Activated naive CD8-positive, alpha-beta T cell treated with anti-CD3 and anti-CD28 coated beads, Interleukin-2, amount 50 U/mL, for 24 hours (primary cell): ENCODE measurements around the gene CITED1.

Source experiments
- ATAC-seq: fragments of 150-1000 bp; cut with Tn5 transposase; one replicate; pipeline ENCODE4 v1.10.0; 2021
- DNase-seq: peaks from one replicate; pipeline ENCODE4 v3.0.0; 2021
- H3K27ac Mint-ChIP-seq: one replicate; pipeline ENCODE4 v1.8.0; 2021; ENCODE audit warnings: mild to moderate bottlenecking, mixed read lengths
- H3K27me3 Mint-ChIP-seq: one replicate; pipeline ENCODE4 v1.8.0; 2021; ENCODE audit warnings: mixed read lengths
- H3K36me3 Mint-ChIP-seq: one replicate; pipeline ENCODE4 v1.8.0; 2021; ENCODE audit warnings: low read depth, mixed read lengths
- H3K4me1 Mint-ChIP-seq: one replicate; pipeline ENCODE4 v1.8.0; 2021; ENCODE audit warnings: mixed read lengths
- H3K4me3 Mint-ChIP-seq: one replicate; pipeline ENCODE4 v1.8.0; 2021; ENCODE audit warnings: mild to moderate bottlenecking, moderate library complexity, mixed read lengths
- H3K9me3 Mint-ChIP-seq: one replicate; pipeline ENCODE4 v1.8.0; 2021; ENCODE audit warnings: mixed read lengths

Gene CITED1

DNA sequence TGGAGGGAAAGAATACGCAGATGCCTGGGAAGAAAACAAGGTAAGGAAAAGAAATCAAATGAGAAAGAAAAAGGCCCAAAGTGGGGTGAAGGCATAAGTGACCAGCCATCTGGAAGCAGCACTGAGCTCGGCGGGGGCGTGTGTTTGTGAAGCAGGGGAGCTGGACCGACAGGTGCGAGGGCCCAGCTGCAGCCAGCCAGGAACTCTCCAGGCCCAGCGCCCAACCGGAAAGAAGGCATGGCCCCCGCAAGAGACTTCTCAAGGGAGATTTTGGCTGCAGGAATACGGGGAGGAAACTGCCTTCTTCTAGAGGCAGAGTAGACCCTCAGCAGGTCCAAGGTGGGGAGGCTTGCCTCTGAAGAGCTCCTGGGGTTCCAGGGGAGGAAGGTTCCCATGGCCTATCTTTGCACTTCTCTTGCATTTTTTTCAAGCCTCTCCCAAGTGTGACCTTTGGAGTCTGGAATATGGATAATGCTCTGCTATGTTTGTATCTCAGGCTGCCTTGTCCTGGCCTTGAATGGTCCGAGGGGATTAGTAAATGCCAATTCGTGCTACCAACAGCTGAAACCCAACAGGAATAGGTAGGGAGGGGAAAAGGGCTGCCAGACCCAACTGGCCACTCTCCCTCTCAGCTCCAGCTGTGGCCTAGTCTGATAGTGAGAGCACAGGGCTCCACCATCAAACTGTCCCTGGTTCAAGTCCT, 10.8 kb upstream of the CITED1 start:
- no peaks in the 10 kb centered on the region for H3K27me3 Mint-ChIP-seq

DNA sequence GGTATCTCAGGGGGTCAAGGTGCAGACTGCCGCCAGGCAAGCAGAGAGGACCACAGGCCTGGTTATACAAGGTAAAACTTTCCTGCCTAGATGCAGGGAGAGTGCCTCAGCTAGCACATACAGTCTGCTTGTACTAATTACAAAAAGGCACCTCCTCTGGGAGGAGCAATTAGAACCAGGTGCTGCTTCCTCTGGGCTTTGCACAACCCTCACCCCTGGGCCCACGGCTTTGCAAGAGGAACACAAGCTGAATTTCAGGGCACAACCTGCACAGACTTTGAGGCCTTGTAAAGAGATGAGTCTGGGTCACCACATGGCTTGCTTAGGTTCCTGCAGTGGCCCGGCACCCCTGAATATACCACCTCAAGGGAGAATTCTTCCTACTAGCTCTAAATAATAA, 9.2 kb upstream of the CITED1 start:
- Mint-ChIP-seq H3K36me3 (no peaks in the 10 kb centered on the region), H3K4me1 (no peaks in the 10 kb centered on the region), H3K9me3 (no peaks in the 10 kb centered on the region), H3K27ac (no peak overlapping the region), H3K4me3 (no peak overlapping the region), H3K27me3 (peaks cover under 1% of the 10 kb centered on the region)
- no peak for ATAC-seq
- DNase-seq: no peak

More for the DNA sequence above, 10.8 kb upstream of the CITED1 start:
- DNase-seq (no peak), ATAC-seq (no peak)
- Mint-ChIP-seq H3K9me3 (no peaks in the 10 kb centered on the region), H3K4me1 (no peaks in the 10 kb centered on the region), H3K27ac (no peak overlapping the region), H3K36me3 (no peaks in the 10 kb centered on the region), H3K4me3 (no peak overlapping the region)

DNA sequence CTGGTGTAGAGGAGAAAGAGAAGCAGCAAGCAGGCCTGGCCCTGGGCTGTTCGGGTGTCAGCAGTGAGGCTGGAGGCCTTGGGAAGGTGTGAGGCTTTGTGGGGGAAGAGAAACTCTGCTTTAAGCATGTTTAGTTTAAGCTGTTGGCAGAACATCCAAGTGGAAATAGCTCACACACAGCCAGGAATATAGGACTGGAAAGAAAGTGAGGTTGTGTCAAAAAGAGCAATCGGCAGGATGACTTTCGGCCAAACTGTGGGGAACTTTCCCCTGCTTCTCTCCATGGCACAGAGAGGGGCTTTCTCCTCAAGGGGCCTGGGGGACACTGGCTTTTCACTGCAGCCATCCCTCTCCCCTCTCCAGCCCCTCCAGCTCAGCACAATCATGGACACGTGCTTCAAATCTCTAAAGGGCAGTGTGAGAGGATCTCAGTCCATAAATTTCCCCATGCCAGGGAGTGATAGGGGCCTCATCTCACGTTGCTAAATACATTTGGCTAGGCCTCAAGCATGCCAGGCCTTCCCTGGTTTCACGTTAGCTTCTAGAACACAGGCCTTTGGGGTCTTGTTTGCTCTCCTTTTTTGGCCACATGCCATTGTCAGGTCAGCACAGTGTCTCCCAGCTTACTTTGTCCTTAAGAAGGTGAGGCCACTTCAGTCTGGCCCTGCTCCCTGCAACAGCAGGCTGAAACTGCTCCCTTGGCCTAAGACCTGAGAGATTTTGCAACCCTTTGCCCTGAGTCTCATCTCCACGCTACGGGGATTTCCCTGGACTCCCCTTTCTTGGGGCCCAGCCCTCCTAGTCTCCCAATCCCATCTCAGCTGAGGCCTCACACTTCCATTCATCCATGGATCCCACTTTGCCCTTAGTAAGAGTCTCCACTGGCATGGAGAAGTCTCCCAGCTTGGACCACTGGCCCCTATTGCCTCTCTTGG, 8.3 kb upstream of the CITED1 start:
- H3K27ac Mint-ChIP-seq: no peak overlapping the region
- DNase-seq (no peak), ATAC-seq (no peak)
- H3K36me3 Mint-ChIP-seq: no peaks in the 10 kb centered on the region
- H3K27me3 Mint-ChIP-seq: peaks cover 9% of the 10 kb centered on the region
- no peaks in the 10 kb centered on the region for H3K9me3 Mint-ChIP-seq
- no peaks in the 10 kb centered on the region for H3K4me1 Mint-ChIP-seq
- H3K4me3 Mint-ChIP-seq: no peak overlapping the region

- no peak for ATAC-seq
- DNase-seq: no peak
- no peaks in the 10 kb centered on the region for H3K36me3 Mint-ChIP-seq
- no peak overlapping the region for H3K27ac Mint-ChIP-seq
- H3K4me3 Mint-ChIP-seq: no peak overlapping the region
- peaks cover 12% of the 10 kb centered on the region for H3K4me1 Mint-ChIP-seq
- peaks cover 21% of the 10 kb centered on the region for H3K27me3 Mint-ChIP-seq
- H3K9me3 Mint-ChIP-seq: no peaks in the 10 kb centered on the region
Observed at GRCh38 chrX:72312311-72312940, 6.7 kb upstream of the CITED1 start.

DNA sequence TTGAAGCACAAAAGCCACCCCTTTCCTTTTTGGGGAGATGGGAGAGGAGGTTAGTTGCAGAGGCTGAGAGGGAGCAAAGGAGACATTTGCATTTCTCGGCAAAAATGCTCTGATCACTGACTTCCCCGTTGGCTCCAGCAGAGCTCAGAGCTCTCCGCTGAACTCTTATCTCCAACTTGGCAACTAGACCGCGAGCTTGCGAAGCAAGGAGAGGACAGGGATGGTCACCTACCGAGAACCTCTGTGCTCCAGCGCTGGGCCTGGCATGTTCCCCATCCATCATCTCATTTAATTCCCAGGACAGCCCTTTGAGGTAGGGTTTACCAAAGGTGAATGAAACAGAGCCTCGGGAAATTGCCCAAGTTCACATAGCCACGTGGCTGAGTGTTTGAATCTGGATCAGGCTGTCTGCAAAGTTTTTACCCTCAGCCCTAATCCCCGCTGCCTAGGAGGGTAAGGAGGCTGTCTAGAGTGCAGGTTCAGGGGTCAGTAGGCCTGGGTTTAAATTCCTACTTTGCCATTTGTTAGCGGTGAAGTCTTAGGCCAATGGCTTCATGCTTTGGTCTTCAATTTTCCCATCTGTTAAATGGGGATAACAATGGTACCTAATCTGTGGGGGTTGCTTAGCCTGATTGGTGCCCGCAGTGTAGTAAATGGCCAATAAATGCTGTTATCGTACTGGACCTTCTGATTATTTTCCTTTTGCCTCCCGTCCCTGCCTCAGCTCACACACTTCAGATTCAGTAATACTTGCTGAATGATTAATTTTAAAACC, 3.8 kb upstream of the CITED1 start:
- H3K27me3 Mint-ChIP-seq: peaks cover 36% of the 10 kb centered on the region
- no peak for ATAC-seq
- peaks cover 25% of the 10 kb centered on the region for H3K4me1 Mint-ChIP-seq

GRCh38 chrX:72308566-72309296, 3.0 kb upstream of the CITED1 start:
- Mint-ChIP-seq H3K4me1 (peaks cover 26% of the 10 kb centered on the region), H3K36me3 (no peaks in the 10 kb centered on the region), H3K9me3 (no peaks in the 10 kb centered on the region), H3K27ac (no peak overlapping the region), H3K4me3 (peak overlapping the region; percentile 59), H3K27me3 (peaks cover 41% of the 10 kb centered on the region)
- DNase-seq: peak; percentile 23
- ATAC-seq: no peak

More for the DNA sequence above, 3.8 kb upstream of the CITED1 start:
- H3K27ac Mint-ChIP-seq: no peak overlapping the region
- H3K36me3 Mint-ChIP-seq: no peaks in the 10 kb centered on the region
- peak overlapping the region; percentile 17 for H3K4me3 Mint-ChIP-seq
- H3K9me3 Mint-ChIP-seq: no peaks in the 10 kb centered on the region
- DNase-seq: no peak

GRCh38 chrX:72308209-72308565, 2.5 kb upstream of the CITED1 start:
- no peak for ATAC-seq

DNA sequence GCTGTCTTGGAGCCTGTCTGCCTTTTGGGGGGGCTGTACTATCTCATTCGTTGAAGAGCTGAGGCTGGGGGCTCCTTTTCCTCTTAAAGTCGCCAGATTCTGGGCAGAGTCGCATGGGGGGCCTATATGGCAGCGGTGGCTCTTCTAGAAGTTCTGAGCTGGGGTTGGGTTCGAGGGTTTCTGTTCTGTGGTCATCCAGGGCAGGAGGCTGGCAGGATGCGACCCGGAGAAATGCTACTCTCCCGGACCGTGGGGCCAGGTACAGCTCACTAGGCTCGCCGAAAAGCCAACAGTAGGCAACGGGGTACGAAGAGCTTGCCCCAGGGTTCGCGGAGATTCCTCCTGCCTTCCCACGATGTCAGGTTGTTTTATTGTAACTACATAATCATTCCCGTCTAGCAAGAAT, 1.9 kb upstream of the CITED1 start:
- Mint-ChIP-seq H3K36me3 (no peaks in the 10 kb centered on the region), H3K4me3 (peak overlapping the region; percentile 43), H3K27ac (no peak overlapping the region), H3K9me3 (no peaks in the 10 kb centered on the region), H3K27me3 (peaks cover 47% of the 10 kb centered on the region), H3K4me1 (peaks cover 26% of the 10 kb centered on the region)
- no peak for DNase-seq
- no peak for ATAC-seq

More at GRCh38 chrX:72308209-72308565, 2.5 kb upstream of the CITED1 start:
- peaks cover 41% of the 10 kb centered on the region for H3K27me3 Mint-ChIP-seq
- H3K36me3 Mint-ChIP-seq: no peaks in the 10 kb centered on the region
- H3K4me3 Mint-ChIP-seq: peak overlapping the region; percentile 59
- H3K4me1 Mint-ChIP-seq: peaks cover 26% of the 10 kb centered on the region
- no peaks in the 10 kb centered on the region for H3K9me3 Mint-ChIP-seq
- H3K27ac Mint-ChIP-seq: no peak overlapping the region
- no peak for DNase-seq

DNA sequence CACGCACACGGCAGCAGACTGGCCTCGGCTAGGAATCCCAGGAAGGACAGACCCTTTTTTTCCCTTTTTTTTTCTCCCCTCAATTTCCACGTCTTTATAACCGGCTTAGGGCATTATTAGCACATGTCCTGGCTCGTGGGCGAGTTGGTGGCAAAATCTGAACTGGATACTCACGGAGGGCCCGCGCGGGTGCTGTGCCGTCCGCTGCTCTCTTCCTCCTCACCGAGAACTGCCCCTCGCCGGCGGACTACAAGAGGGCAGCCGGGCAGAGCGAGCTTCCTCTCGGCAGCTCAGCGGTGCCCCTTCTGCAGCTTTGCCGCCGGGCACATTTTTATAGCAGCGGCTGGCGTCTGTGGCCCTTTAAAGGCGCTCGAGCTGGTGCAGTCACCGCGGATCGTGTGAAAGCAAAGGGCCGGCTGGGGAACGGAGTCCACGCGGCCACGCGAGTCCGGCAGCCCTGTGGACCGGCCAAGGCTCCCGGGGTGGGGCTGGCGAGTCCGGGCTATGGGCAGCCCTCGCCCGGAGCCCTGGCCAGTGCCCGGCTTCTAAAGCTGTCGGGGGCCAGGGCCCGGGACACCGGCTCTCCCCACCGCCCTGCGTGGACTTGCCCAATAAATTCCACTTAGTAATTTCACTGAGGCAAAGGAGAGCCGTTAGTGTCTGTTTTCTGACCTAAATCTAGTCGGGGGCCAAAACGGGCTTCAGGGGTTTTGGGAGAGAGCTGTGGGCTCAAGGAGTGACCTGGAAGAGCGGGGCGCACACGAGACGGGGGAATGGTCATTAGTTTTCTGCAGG, 1.3 kb upstream of the CITED1 start:
- ATAC-seq: no peak
- Mint-ChIP-seq H3K4me3 (peak overlapping the region; percentile 74), H3K27me3 (peaks cover 51% of the 10 kb centered on the region), H3K4me1 (peaks cover 26% of the 10 kb centered on the region), H3K27ac (no peak overlapping the region), H3K36me3 (no peaks in the 10 kb centered on the region), H3K9me3 (no peaks in the 10 kb centered on the region)
- peak; percentile 10 for DNase-seq

GRCh38 chrX:72306085-72306801, 529 bp upstream of the CITED1 start:
- DNase-seq: no peak
- Mint-ChIP-seq H3K4me1 (peaks cover 26% of the 10 kb centered on the region), H3K4me3 (peak overlapping the region; percentile 74), H3K9me3 (no peaks in the 10 kb centered on the region), H3K27ac (no peak overlapping the region), H3K36me3 (no peaks in the 10 kb centered on the region), H3K27me3 (peaks cover 51% of the 10 kb centered on the region)
- ATAC-seq: no peak

DNA sequence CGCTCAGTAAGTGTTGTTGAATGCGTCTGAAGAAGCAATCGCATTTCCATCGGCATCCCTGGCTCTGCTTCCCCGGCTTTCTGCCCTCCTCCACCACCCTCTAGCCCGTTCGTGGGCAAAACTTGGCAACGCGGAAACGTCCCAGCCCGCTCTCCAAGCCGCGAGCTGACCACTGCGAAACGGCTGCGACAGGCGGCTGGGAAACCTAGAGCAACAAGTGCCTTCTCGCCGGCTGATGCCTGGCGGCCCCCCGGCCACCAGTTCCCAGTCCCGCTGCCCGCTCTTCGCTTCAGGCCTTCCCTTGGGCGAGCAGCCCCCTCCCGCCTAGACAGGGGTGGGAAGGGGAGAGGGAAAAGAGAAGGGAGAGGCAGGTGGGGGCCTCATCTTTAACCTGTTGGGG, 837 bp downstream of the CITED1 start:
- H3K27me3 Mint-ChIP-seq: peaks cover 56% of the 10 kb centered on the region
- H3K27ac Mint-ChIP-seq: no peak overlapping the region
- DNase-seq (no peak), ATAC-seq (no peak)
- H3K4me3 Mint-ChIP-seq: peak overlapping the region; percentile 70
- H3K4me1 Mint-ChIP-seq: peaks cover 26% of the 10 kb centered on the region
- no peaks in the 10 kb centered on the region for H3K36me3 Mint-ChIP-seq
- H3K9me3 Mint-ChIP-seq: no peaks in the 10 kb centered on the region

GRCh38 chrX:72301781-72302180, 3.9 kb downstream of the CITED1 start:
- H3K36me3 Mint-ChIP-seq: no peaks in the 10 kb centered on the region
- ATAC-seq: no peak
- DNase-seq: no peak
- H3K4me3 Mint-ChIP-seq: no peak overlapping the region
- H3K4me1 Mint-ChIP-seq: peaks cover 10% of the 10 kb centered on the region
- peaks cover 50% of the 10 kb centered on the region for H3K27me3 Mint-ChIP-seq
- no peaks in the 10 kb centered on the region for H3K9me3 Mint-ChIP-seq
- H3K27ac Mint-ChIP-seq: no peak overlapping the region
